HL-60 (cell line): ENCODE data around the gene XPO1.

Experiments used
- CTCF ChIP-seq: IDR thresholded peaks from one replicate; pipeline ENCODE4 v1.5.1; 2011; ENCODE audit warnings: low read length, control low read depth, inconsistent platforms; ENCODE audit not compliant: insufficient read depth
- POLR2AphosphoS5 ChIP-seq: IDR thresholded peaks from 2 replicates; pipeline ENCODE4 v1.6.1; 2012; ENCODE audit warnings: low read depth
- REST ChIP-seq: IDR thresholded peaks from 2 replicates; pipeline ENCODE4 v1.6.1; 2012; ENCODE audit warnings: low read depth; ENCODE audit not compliant: insufficient replicate concordance
- SPI1 ChIP-seq: IDR thresholded peaks from 2 replicates; pipeline ENCODE4 v1.6.1; 2012; ENCODE audit warnings: low read depth, mild to moderate bottlenecking, borderline replicate concordance

GRCh38 chr2:61465045-61465444 is 73.1 kb downstream of the XPO1 start:
- TF ChIP-seq CTCF (no peak), POLR2AphosphoS5 (no peak), REST (no peak), SPI1 (no peak)
